Measurements from ENCODE around the gene ALDH1A3. TPM values are rescaled to one million over a fixed set of nuclear protein-coding genes. Genes with fewer than 3 reads are reported as not detected.

ALDH1A3 gene
- total and polyA plus RNA-seq, 2 of the 13 experiments (the other 11 are each of a cell fraction or from before 2014, with no cell fraction given), result not detected

GRCh38 chr15:100861511-100861991 is 18.1 kb upstream of the ALDH1A3 start:
- ChIA-PET POLR2A (no interaction called here), CTCF (ENCODE audit: low intra/inter-chr PET ratio, low total read pairs) (no interaction called here)
- TF ChIP-seq DMAP1 (CRISPR knock-in tag; IDR thresholded peaks at IDR 0.05), result no peak
- no peak for TF ChIP-seq HOMEZ (CRISPR knock-in tag; IDR thresholded peaks at IDR 0.05; ENCODE audit: low read depth)
- TF ChIP-seq, protein P1, sequence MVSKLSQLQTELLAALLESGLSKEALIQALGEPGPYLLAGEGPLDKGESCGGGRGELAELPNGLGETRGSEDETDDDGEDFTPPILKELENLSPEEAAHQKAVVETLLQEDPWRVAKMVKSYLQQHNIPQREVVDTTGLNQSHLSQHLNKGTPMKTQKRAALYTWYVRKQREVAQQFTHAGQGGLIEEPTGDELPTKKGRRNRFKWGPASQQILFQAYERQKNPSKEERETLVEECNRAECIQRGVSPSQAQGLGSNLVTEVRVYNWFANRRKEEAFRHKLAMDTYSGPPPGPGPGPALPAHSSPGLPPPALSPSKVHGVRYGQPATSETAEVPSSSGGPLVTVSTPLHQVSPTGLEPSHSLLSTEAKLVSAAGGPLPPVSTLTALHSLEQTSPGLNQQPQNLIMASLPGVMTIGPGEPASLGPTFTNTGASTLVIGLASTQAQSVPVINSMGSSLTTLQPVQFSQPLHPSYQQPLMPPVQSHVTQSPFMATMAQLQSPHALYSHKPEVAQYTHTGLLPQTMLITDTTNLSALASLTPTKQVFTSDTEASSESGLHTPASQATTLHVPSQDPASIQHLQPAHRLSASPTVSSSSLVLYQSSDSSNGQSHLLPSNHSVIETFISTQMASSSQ (IDR thresholded peaks at IDR 0.05; ENCODE audit: low read depth), result no peak
- TF ChIP-seq, protein P1 (CRISPR knock-in tag; IDR thresholded peaks at IDR 0.05; ENCODE audit: borderline replicate concordance), result no peak
- no peak for TF ChIP-seq RARA (CRISPR knock-in tag; IDR thresholded peaks at IDR 0.05)
- no peak for TF ChIP-seq AKAP8 (CRISPR knock-in tag; IDR thresholded peaks at IDR 0.05)
- TF ChIP-seq ZNF781 (CRISPR knock-in tag; IDR thresholded peaks at IDR 0.05; ENCODE audit: borderline replicate concordance, not compliant biosample characterization), result no peak
- intact Hi-C loops (cut with micrococcal nuclease; ENCODE audit: unreplicated experiment), result no loop called here
- in situ Hi-C loops (cut with HindIII; ENCODE audit: extremely low pct_ligation_motif_present, low pct_unique_long_range_greater_than_20kb), result no loop called here
- H3K4me3 ChIP-seq (replicated peaks in 1 of 3; ENCODE audit: insufficient read depth in 1 of 3, low read depth in 2 of 3, low read length in 3 of 3), result no peak overlapping the region
- ATAC-seq, result no peak
- H3K79me2 ChIP-seq (ENCODE audit: insufficient read depth, low read length), result no peaks in the 10 kb centered on the region
- H3K27ac ChIP-seq (ENCODE audit: extremely low read length, insufficient read depth, low read length), result no peak overlapping the region
- H3K4me2 ChIP-seq (ENCODE audit: low read depth, low read length), result no peak overlapping the region
- no peaks in the 10 kb centered on the region for H3K9me3 ChIP-seq (ENCODE audit: low read length)
- H3K9ac ChIP-seq (ENCODE audit: insufficient read depth, low read depth, low read length), result no peak overlapping the region
- WGBS (ENCODE audit: low lambda C conversion rate), result 57% methylated on average over 9 of the region's 16 CpGs
- no TSS peak for BruUV-seq (replicated peaks)
- no peak for DNase-seq (ENCODE audit: low spot score)
- no peaks in the 10 kb centered on the region for H3K36me3 ChIP-seq (replicated peaks in 1 of 2; ENCODE audit: control insufficient read depth in 1 of 2, insufficient read depth in 2 of 2, low read length in 2 of 2)
- H3K4me1 ChIP-seq (ENCODE audit: insufficient read depth, low read length), result no peaks in the 10 kb centered on the region
- H3K27me3 ChIP-seq (ENCODE audit: control insufficient read depth in 1 of 2, insufficient read depth in 2 of 2, low read length in 2 of 2), result peaks cover 3 to 41% of the 10 kb centered on the region in 2 experiments; a peak in 3 of 5 replicates
- H4K20me1 ChIP-seq (ENCODE audit: insufficient read depth, low read length), result no peaks in the 10 kb centered on the region
- FAIRE-seq, result no peak
- H2AFZ ChIP-seq (ENCODE audit: low read length), result no peak overlapping the region
